ENCODE results near the gene AKAP12. TPM values are rescaled to one million over a fixed set of nuclear protein-coding genes. Genes with fewer than 3 reads are reported as not detected.

The AKAP12 gene
- total RNA-seq, 1 donor from 2014 or later = 81.3 TPM

- H3K4me3 ChIP-seq = no peak overlapping the region
- Mint-ChIP-seq H3K36me3 (peaks cover 35% of the 10 kb centered on the region), H3K4me1 (peaks cover 32% of the 10 kb centered on the region), H3K9me3 (peaks cover 6% of the 10 kb centered on the region), H3K4me3 (peak overlapping the region; percentile 33), H3K27ac (peak overlapping the region; percentile 62), H3K27me3 (ENCODE audit: insufficient read depth, low read depth) (no peaks in the 10 kb centered on the region)
- no peak overlapping the region for H2AFZ ChIP-seq (replicated peaks)
- TF ChIP-seq EZH2phosphoT487 (IDR thresholded peaks at IDR 0.05) (no peak), CTCF (IDR thresholded peaks at IDR 0.05) (no peak), EZH2 (IDR thresholded peaks at IDR 0.05) (no peak)
- H3K36me3 ChIP-seq = no peaks in the 10 kb centered on the region
- H3K4me1 ChIP-seq = peaks cover 6% of the 10 kb centered on the region
- H4K20me1 ChIP-seq (ENCODE audit: low read depth) = no peaks in the 10 kb centered on the region
- no peak overlapping the region for H3K9ac ChIP-seq
- H3K27ac ChIP-seq = no peak overlapping the region
- no peaks in the 10 kb centered on the region for H3K9me3 ChIP-seq (ENCODE audit: low read depth)
- DNase-seq (ENCODE audit: low spot score) = no peak
- H3K27me3 ChIP-seq = no peaks in the 10 kb centered on the region
- peaks cover 48% of the 10 kb centered on the region for H3K79me2 ChIP-seq (ENCODE audit: low read depth)
- no peak overlapping the region for H3K4me2 ChIP-seq
- no peaks in the 10 kb centered on the region for H3F3A ChIP-seq (ENCODE audit: low read depth)
These were observed 134.4 kb downstream of the AKAP12 start for GRCh38 chr6:151374036-151374683.

DNA sequence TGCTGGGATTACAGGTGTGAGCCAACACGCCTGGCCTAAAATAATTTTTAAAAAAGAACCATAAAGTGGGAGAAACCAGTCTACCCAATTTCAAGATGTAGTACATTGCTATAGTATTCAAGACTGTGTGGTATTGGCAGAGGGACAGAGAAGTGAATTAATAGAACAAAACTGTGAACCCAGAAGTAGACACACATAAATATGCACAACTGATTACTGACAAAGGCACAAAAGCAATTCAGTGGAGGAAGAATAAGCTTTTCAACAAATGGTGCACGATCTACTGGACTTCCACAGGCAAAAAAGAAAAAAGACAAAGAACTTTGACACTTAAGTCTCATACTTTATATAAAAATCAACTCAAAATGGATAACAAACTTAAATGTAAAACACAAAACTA, 136.1 kb downstream of the AKAP12 start:
- H3K36me3 Mint-ChIP-seq = peaks cover 33% of the 10 kb centered on the region
- H3K4me1 ChIP-seq = peaks cover 6% of the 10 kb centered on the region
- TF ChIP-seq EZH2 (IDR thresholded peaks at IDR 0.05) (no peak), EZH2phosphoT487 (IDR thresholded peaks at IDR 0.05) (no peak), CTCF (IDR thresholded peaks at IDR 0.05) (no peak)
- no peak overlapping the region for H3K4me2 ChIP-seq
- no peak overlapping the region for H3K27ac ChIP-seq
- no peaks in the 10 kb centered on the region for H3K27me3 ChIP-seq
- H3K4me3 Mint-ChIP-seq = no peak overlapping the region
- H3K4me3 ChIP-seq = no peak overlapping the region
- no peaks in the 10 kb centered on the region for H4K20me1 ChIP-seq (ENCODE audit: low read depth)
- H3K27ac Mint-ChIP-seq = no peak overlapping the region
- H3K9ac ChIP-seq = no peak overlapping the region
- DNase-seq (ENCODE audit: low spot score) = no peak
- H3K79me2 ChIP-seq (ENCODE audit: low read depth) = peaks cover 64% of the 10 kb centered on the region
- H3K9me3 ChIP-seq (ENCODE audit: low read depth) = no peaks in the 10 kb centered on the region
- H3F3A ChIP-seq (ENCODE audit: low read depth) = peaks cover 4% of the 10 kb centered on the region
- H2AFZ ChIP-seq (replicated peaks) = no peak overlapping the region
- no peaks in the 10 kb centered on the region for H3K36me3 ChIP-seq
- H3K9me3 Mint-ChIP-seq = peaks cover 6% of the 10 kb centered on the region
- no peaks in the 10 kb centered on the region for H3K27me3 Mint-ChIP-seq (ENCODE audit: insufficient read depth, low read depth)
- peaks cover 36% of the 10 kb centered on the region for H3K4me1 Mint-ChIP-seq

DNA sequence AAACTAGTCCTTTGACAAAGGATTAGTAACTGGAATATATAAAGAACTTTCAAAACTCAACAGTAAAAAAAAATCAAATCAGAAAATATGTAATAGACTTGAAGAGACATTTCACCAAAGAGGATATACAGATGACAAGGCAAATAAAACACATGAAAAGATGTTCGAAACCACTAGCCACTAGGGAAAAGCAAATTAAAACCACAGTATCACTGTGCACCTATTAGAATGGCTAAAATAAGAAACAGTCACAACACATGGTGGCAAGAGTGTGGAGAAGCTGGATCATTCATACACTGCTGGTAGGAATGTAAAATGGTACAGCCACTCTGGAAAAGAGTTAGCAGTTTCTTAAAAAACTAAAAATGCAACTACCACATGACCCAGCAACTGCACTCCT, 136.7 kb downstream of the AKAP12 start:
- TF ChIP-seq EZH2phosphoT487 (IDR thresholded peaks at IDR 0.05) (no peak), CTCF (IDR thresholded peaks at IDR 0.05) (no peak), EZH2 (IDR thresholded peaks at IDR 0.05) (no peak)
- Histone ChIP-seq H3K9ac (no peak overlapping the region), H3K36me3 (no peaks in the 10 kb centered on the region), H3K4me2 (no peak overlapping the region), H3K4me1 (peaks cover 6% of the 10 kb centered on the region), H3K4me3 (no peak overlapping the region), H3K27me3 (no peaks in the 10 kb centered on the region), H4K20me1 (ENCODE audit: low read depth) (no peaks in the 10 kb centered on the region), H3F3A (ENCODE audit: low read depth) (peaks cover 7% of the 10 kb centered on the region), H2AFZ (replicated peaks) (no peak overlapping the region), H3K79me2 (ENCODE audit: low read depth) (peaks cover 69% of the 10 kb centered on the region), H3K27ac (no peak overlapping the region), H3K9me3 (ENCODE audit: low read depth) (no peaks in the 10 kb centered on the region)
- peaks cover 6% of the 10 kb centered on the region for H3K9me3 Mint-ChIP-seq
- H3K36me3 Mint-ChIP-seq = peaks cover 28% of the 10 kb centered on the region
- no peak overlapping the region for H3K4me3 Mint-ChIP-seq
- peaks cover 39% of the 10 kb centered on the region for H3K4me1 Mint-ChIP-seq
- no peak overlapping the region for H3K27ac Mint-ChIP-seq
- H3K27me3 Mint-ChIP-seq (ENCODE audit: insufficient read depth, low read depth) = no peaks in the 10 kb centered on the region
- no peak for DNase-seq (ENCODE audit: low spot score)
